Brain microvascular endothelial cell (primary cell): Measurements from ENCODE around the gene RAB6B.

Source experiments
- DNase-seq: peaks from one replicate; pipeline ENCODE4 v3.0.0-alpha.2; 2020
- H3K27ac ChIP-seq: fragments of 250-450 bp; sonication (Bioruptor Pico); 2 replicates; pipeline ENCODE4 v1.5.1; 2020; ENCODE audit warnings: mild to moderate bottlenecking, moderate library complexity
- H3K27me3 ChIP-seq: fragments of 250-450 bp; sonication (Bioruptor Pico); replicated peaks from 2 replicates; pipeline ENCODE4 v1.5.1; 2020; ENCODE audit warnings: mild to moderate bottlenecking
- H3K36me3 ChIP-seq: fragments of 250-450 bp; sonication (Bioruptor Pico); replicated peaks from 2 replicates; pipeline ENCODE4 v1.5.1; 2020; ENCODE audit warnings: mild to moderate bottlenecking
- H3K4me3 ChIP-seq: 2 replicates; pipeline ENCODE4 v1.5.1; 2011; ENCODE audit warnings: low read depth, mild to moderate bottlenecking, control low read depth, low read length, moderate library complexity
- in situ Hi-C: cut with HindIII; loops from 2 replicates; pipeline ENCODE4 v1.10.0; 2017; ENCODE audit warnings: low sequenced_read_pairs, low pct_ligation_motif_present
- TF ChIP-seq, protein P1 (sequence below): IDR thresholded peaks from 2 replicates; pipeline ENCODE4 v1.5.1; 2011; ENCODE audit warnings: low read depth, mild to moderate bottlenecking, moderate library complexity, low read length, control low read depth, inconsistent platforms; ENCODE audit errors: missing control alignments

The RAB6B gene

DNA sequence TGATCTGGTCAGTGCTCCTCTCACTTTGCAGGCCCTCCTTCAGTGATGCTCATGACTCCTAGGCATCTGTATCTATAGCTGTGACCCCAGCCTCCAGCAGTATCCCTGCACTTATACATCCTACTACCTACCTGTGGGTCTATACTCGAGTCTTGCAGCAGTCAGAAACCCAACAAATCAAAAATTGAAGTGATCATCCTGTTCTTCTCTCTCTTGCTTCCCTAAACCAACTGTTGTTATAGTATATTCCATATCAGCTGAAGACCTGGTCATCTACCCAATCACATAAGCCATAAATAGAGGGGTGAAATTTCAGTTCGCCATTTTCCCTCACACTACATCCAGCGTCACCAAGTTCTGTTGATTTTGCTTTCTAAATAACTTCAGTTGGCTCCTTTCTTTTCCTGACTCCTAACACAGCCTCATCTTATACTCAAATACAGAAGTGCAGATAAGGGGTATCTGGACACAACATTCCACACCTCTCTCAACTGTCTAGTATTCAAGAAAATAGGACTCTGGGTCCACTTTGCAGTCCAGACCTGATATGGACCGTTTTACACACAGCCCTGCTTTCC is 116.0 kb downstream of the RAB6B start:
- Histone ChIP-seq H3K27ac (no peak overlapping the region), H3K36me3 (no peaks in the 10 kb centered on the region), H3K27me3 (no peaks in the 10 kb centered on the region), H3K4me3 (no peak overlapping the region)
- no peak for DNase-seq
- in situ Hi-C loops, result no loop called here
- TF ChIP-seq, protein P1, sequence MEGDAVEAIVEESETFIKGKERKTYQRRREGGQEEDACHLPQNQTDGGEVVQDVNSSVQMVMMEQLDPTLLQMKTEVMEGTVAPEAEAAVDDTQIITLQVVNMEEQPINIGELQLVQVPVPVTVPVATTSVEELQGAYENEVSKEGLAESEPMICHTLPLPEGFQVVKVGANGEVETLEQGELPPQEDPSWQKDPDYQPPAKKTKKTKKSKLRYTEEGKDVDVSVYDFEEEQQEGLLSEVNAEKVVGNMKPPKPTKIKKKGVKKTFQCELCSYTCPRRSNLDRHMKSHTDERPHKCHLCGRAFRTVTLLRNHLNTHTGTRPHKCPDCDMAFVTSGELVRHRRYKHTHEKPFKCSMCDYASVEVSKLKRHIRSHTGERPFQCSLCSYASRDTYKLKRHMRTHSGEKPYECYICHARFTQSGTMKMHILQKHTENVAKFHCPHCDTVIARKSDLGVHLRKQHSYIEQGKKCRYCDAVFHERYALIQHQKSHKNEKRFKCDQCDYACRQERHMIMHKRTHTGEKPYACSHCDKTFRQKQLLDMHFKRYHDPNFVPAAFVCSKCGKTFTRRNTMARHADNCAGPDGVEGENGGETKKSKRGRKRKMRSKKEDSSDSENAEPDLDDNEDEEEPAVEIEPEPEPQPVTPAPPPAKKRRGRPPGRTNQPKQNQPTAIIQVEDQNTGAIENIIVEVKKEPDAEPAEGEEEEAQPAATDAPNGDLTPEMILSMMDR, result no peak

DNA sequence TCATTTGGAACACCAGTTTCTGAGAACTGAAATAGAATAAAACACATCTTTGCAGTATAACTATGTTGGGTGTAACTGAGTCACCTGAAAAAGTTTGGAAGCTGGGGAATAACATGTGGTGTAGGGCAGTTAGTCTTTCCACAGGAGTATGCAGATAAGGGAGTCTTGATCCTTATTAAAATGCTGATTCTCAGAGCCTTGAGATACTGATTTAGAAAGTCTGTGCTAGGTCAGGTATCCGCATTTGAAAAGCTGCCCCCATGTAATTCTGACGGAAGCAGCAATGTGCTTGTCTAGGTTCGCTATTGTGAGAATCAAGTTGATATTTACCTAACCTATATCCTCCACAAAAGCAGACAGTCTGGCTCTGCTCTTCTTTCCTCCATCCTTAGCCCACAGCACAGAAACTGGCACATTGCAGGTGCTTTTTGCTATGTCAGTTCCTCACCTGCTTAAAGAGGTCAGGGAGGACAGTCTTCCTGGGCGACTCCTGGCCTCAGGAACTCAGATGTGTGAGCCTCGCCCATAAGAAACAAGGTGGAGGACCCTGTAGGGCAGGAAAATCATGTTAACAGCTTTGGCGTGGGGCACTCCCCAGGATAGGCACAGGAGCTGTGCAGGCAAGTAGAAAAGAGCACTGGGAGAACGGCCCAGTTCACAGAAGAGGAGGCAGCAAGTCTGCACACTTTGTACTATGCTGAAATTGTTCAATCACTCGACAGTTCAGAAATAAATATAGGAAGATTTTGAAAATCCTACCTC is 117.7 kb downstream of the RAB6B start:
- TF ChIP-seq, protein P1, result no peak

DNA sequence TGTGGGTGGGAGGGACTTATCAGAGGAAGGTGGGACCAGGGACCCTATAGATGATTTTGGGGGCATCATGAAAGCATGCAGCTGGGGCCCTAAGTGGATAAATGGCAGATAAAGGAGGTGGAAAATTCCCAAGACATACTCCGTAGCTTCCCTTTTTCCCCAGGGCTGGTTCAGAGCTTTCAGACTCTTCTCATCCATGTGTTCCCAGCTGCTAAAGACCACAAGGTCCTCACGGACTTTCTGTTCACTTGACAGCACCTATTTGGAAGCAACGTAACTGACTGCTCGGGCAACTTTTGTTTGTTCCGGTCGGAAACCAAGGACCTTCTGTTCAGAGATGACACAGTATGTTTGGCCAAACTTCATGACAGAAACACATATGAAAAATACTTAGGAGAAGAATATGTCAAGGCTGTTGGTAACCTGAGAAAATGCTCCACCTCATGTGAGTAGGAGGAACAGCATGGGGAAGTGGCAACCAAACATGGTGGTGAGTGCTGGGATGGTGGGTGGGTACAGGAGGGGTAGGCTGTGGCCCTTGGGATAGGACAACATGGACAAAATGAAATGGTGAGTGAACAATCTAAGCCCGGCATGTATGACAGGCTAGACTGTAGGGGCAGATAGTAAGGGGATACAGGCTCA is 118.8 kb downstream of the RAB6B start:
- TF ChIP-seq, protein P1, result no peak
- DNase-seq, result no peak
- Histone ChIP-seq H3K27me3 (no peaks in the 10 kb centered on the region), H3K36me3 (no peaks in the 10 kb centered on the region), H3K4me3 (no peak overlapping the region), H3K27ac (no peak overlapping the region)
- in situ Hi-C loops, result no loop called here

More for the DNA sequence above, 117.7 kb downstream of the RAB6B start:
- Histone ChIP-seq H3K27me3 (no peaks in the 10 kb centered on the region), H3K36me3 (no peaks in the 10 kb centered on the region), H3K4me3 (no peak overlapping the region), H3K27ac (no peak overlapping the region)
- DNase-seq, result no peak
- in situ Hi-C loops, result no loop called here

DNA sequence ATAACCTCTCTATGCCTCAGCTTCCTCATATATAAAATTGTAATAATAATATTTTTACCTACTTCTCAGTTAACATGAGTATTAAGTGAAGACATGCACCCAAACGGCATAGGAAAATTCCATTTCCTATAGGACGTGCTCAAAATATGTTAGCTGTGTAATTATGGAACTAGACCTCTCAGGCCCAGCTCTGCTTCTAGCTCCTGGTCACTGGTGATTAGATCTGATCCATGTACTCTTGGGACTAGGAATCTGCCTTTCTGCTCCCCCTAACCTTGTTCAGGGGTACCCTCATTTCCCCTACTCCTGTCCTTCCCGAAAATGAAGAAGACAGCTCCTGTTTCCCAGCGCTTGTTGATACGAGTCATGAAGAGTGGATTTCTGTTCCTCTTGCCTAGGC is 119.8 kb downstream of the RAB6B start:
- no peak overlapping the region for H3K4me3 ChIP-seq
- in situ Hi-C loops, result no loop called here
- TF ChIP-seq, protein P1, result no peak
- no peak overlapping the region for H3K27ac ChIP-seq
- H3K27me3 ChIP-seq, result no peaks in the 10 kb centered on the region
- H3K36me3 ChIP-seq, result no peaks in the 10 kb centered on the region
- no peak for DNase-seq

DNA sequence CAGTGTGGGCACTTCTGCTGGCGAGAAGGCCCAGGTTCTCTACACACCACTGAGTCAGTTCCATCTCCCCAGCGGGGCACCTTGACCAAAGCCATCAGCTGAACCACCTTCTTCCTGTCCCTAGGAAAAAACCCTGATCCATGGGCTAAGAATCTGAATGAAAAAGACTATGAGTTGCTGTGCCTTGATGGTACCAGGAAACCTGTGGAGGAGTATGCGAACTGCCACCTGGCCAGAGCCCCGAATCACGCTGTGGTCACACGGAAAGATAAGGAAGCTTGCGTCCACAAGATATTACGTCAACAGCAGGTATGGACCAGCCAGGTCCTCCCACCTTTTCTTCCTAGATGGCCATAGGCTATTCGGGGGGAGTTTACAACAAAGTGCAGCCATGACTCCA is 120.4 kb downstream of the RAB6B start:
- TF ChIP-seq, protein P1, result no peak
- H3K27ac ChIP-seq, result no peak overlapping the region
- no peak overlapping the region for H3K4me3 ChIP-seq
- no peak for DNase-seq
- in situ Hi-C loops, result no loop called here
- no peaks in the 10 kb centered on the region for H3K36me3 ChIP-seq
- H3K27me3 ChIP-seq, result no peaks in the 10 kb centered on the region
